IMR-90 (cell line): ENCODE data around the gene PDZD7. TPM values are rescaled to one million over a fixed set of nuclear protein-coding genes. Genes with fewer than 3 reads are reported as not detected.
A peak's percentile ranks its signal among the peaks of the same experiment; 100 is the strongest.

Experiments used
- ATAC-seq: fragments of 200-7000 bp; cut with Tn5 transposase; 2 replicates; pipeline ENCODE4 v1.9.1; 2020; ENCODE audit warnings: low read depth, mild to moderate bottlenecking, moderate library complexity
- BruUV-seq: library from RNA; stranded (reverse); fragments of 400-500 nt; replicated peaks from 2 replicates; lab custom pipeline; 2021; lab: Mats Ljungman, UMichigan
- CTCF ChIA-PET: fragments of 300-600 bp; formaldehyde crosslinking; extraction: SDS; loops from one replicate; lab custom pipeline; 2021; ENCODE audit warnings: antibody characterized with exemption; lab: Yijun Ruan, JAX
- POLR2A ChIA-PET: fragments of 300-600 bp; sonication (Branson Sonifier 250); formaldehyde crosslinking; loops from one replicate; lab custom pipeline; 2022; ENCODE audit warnings: antibody characterized with exemption; ENCODE audit not compliant: unreplicated experiment; lab: Charles Lee
- DNase-seq: peaks from one replicate; pipeline ENCODE4 v3.0.0; 2013
- H2AFZ ChIP-seq: replicated peaks from 2 replicates; pipeline ENCODE3; 2013; ENCODE audit warnings: low read length, mild to moderate bottlenecking; ENCODE audit not compliant: poor library complexity
- H2AK5ac ChIP-seq: 2 replicates; pipeline ENCODE4 v1.6.1; 2013; ENCODE audit warnings: low read depth, low read length, inconsistent platforms
- H2AK9ac ChIP-seq: replicated peaks from 2 replicates; pipeline ENCODE3; 2013; ENCODE audit warnings: mild to moderate bottlenecking, low read depth, low read length, moderate library complexity; ENCODE audit not compliant: poor library complexity
- H2BK120ac ChIP-seq: 2 replicates; pipeline ENCODE4 v1.6.1; 2013; ENCODE audit warnings: low read depth, low read length, inconsistent platforms
- H2BK15ac ChIP-seq: 3 replicates; pipeline ENCODE4 v1.6.1; 2013; ENCODE audit warnings: low read depth, low read length, inconsistent platforms
- H2BK20ac ChIP-seq: 2 replicates; pipeline ENCODE4 v1.6.1; 2013; ENCODE audit warnings: low read depth, mild to moderate bottlenecking, inconsistent platforms, low read length, moderate library complexity
- H2BK5ac ChIP-seq: 2 replicates; pipeline ENCODE4 v1.6.1; 2013; ENCODE audit warnings: mild to moderate bottlenecking, low read depth, low read length, inconsistent platforms; ENCODE audit not compliant: poor library complexity, severe bottlenecking
- H3K14ac ChIP-seq: replicated peaks from 2 replicates; pipeline ENCODE4 v1.6.1; 2013; ENCODE audit warnings: low read depth, low read length, inconsistent platforms
- H3K18ac ChIP-seq: 2 replicates; pipeline ENCODE4 v1.6.1; 2013; ENCODE audit warnings: low read depth, low read length, control low read depth
- H3K23ac ChIP-seq: 2 replicates; pipeline ENCODE4 v1.6.1; 2013; ENCODE audit warnings: low read depth, low read length, inconsistent platforms
- H3K27ac ChIP-seq: 2 replicates; pipeline ENCODE4 v1.5.1; 2013; ENCODE audit warnings: mild to moderate bottlenecking, control low read depth, low read length; ENCODE audit not compliant: insufficient read depth
- H3K27me3 ChIP-seq: 2 replicates; pipeline ENCODE4 v1.6.1; 2013; ENCODE audit warnings: low read length; ENCODE audit not compliant: control insufficient read depth, insufficient read depth
- H3K36me3 ChIP-seq: 2 replicates; pipeline ENCODE4 v1.6.1; 2013; ENCODE audit warnings: low read length, mixed read lengths; ENCODE audit not compliant: control insufficient read depth, insufficient read depth
- H3K4ac ChIP-seq: 2 replicates; pipeline ENCODE4 v1.6.1; 2013; ENCODE audit warnings: low read depth, low read length, inconsistent platforms
- H3K4me1 ChIP-seq: 2 replicates; pipeline ENCODE4 v1.6.1; 2013; ENCODE audit warnings: low read length, mixed read lengths; ENCODE audit not compliant: control insufficient read depth, insufficient read depth
- H3K4me2 ChIP-seq: 2 replicates; pipeline ENCODE4 v1.6.1; 2013; ENCODE audit warnings: low read depth, mild to moderate bottlenecking, control low read depth, low read length, moderate library complexity
- H3K4me3 ChIP-seq: 2 replicates; pipeline ENCODE4 v1.5.1; 2013; ENCODE audit warnings: low read depth, mild to moderate bottlenecking, control low read depth, low read length, moderate library complexity; ENCODE audit not compliant: insufficient read depth
- H3K56ac ChIP-seq: 2 replicates; pipeline ENCODE4 v1.6.1; 2013; ENCODE audit warnings: low read length, inconsistent platforms; ENCODE audit not compliant: insufficient read depth; ENCODE audit errors: extremely low read depth
- H3K79me1 ChIP-seq, 2 experiments: 2 replicates each; pipeline ENCODE4 v1.6.1; 2013; ENCODE audit warnings: low read length in 2 of 2, inconsistent platforms in 1 of 2, low read depth in 1 of 2
- H3K9ac ChIP-seq: 2 replicates; pipeline ENCODE4 v1.6.1; 2013; ENCODE audit warnings: low read depth, low read length, control low read depth
- H3K9me1 ChIP-seq: 2 replicates; pipeline ENCODE4 v1.6.1; 2013; ENCODE audit warnings: low read length, inconsistent platforms; ENCODE audit not compliant: insufficient read depth
- H3K9me3 ChIP-seq: 2 replicates; pipeline ENCODE4 v1.6.1; 2013; ENCODE audit warnings: low read length; ENCODE audit not compliant: control insufficient read depth, insufficient read depth
- H4K20me1 ChIP-seq: 2 replicates; pipeline ENCODE4 v1.6.1; 2013; ENCODE audit warnings: low read length, inconsistent platforms; ENCODE audit not compliant: insufficient read depth
- H4K5ac ChIP-seq: 2 replicates; pipeline ENCODE4 v1.6.1; 2013; ENCODE audit warnings: mild to moderate bottlenecking, low read depth, low read length, control low read depth
- H4K8ac ChIP-seq, 2 experiments: 2 replicates each; pipeline ENCODE4 v1.6.1; 2013; ENCODE audit warnings: low read depth in 2 of 2, low read length in 2 of 2, control low read depth in 1 of 2, inconsistent platforms in 1 of 2
- H4K91ac ChIP-seq: 2 replicates; pipeline ENCODE4 v1.6.1; 2013; ENCODE audit warnings: low read depth, low read length, inconsistent platforms; ENCODE audit not compliant: insufficient read depth
- RAD21 ChIP-seq: IDR thresholded peaks from 2 replicates; pipeline ENCODE4 v1.6.1; 2012; ENCODE audit warnings: low read length, improper control_type of control experiment
- SMC3 ChIP-seq: fragments of 150-350 bp; IDR thresholded peaks from 2 replicates; pipeline ENCODE4 v1.6.1; 2016; ENCODE audit warnings: low read depth, mild to moderate bottlenecking, antibody characterized with exemption, low read length, moderate library complexity
- WGBS, 2 experiments: methylation state at CpG; one replicate each; pipeline versions ENCODE4 v1.1.5 to v1.1.7; 2013; ENCODE audit warnings: missing lambda C conversion rate in 2 of 2; ENCODE audit not compliant: insufficient read length in 1 of 2; ENCODE audit errors: extremely low coverage in 2 of 2; 5-methylcytosine and 5-hydroxymethylcytosine counted together
- dilution Hi-C: fragments of 300-500 bp; cut with HindIII; formaldehyde crosslinking; loops from one replicate; pipeline ENCODE4 v1.14.3; 2018; ENCODE audit warnings: low sequenced_read_pairs; ENCODE audit not compliant: unreplicated experiment
- in situ Hi-C: fragments of 300-500 bp; cut with MboI; formaldehyde crosslinking; loops from 3 replicates; pipeline ENCODE4 v1.14.3; 2019; ENCODE audit warnings: low sequenced_read_pairs, inconsistent platforms, mixed read lengths
- intact Hi-C: fragments of 100-400 bp; cut with micrococcal nuclease; formaldehyde crosslinking; loops from 2 replicates; pipeline ENCODE4 v1.10.0; 2022
- polyA plus RNA-seq, 3 experiments: library from polyadenylated mRNA; depleted of rRNA; stranded (reverse); fragments of >200 nt; gene quantifications; 2 replicates each; pipeline ENCODE4 v1.2.3, GENCODE V29; 2012; ENCODE audit warnings: low replicate concordance in 1 of 3
- total RNA-seq: library from RNA; depleted of rRNA; stranded (reverse); fragments of >200 nt; gene quantifications from 2 replicates; pipeline ENCODE4 v1.2.3, GENCODE V29; 2012
- TF ChIP-seq, protein P1 (sequence below): conservative IDR thresholded peaks from 2 replicates; pipeline ENCODE4 v1.5.1; 2012; ENCODE audit warnings: mild to moderate bottlenecking, low read depth, low read length, improper control_type of control experiment
- TF ChIP-seq, protein P2 (sequence below): fragments of 150-350 bp; IDR thresholded peaks from 2 replicates; pipeline ENCODE4 v1.6.1; 2017; ENCODE audit warnings: mild to moderate bottlenecking, antibody characterized with exemption, low read length, low read depth

The PDZD7 gene
- total and polyA plus RNA-seq, 2 of the 4 experiments (the other 2 are of a cell fraction) = 0.90 to 1.5 TPM

DNA sequence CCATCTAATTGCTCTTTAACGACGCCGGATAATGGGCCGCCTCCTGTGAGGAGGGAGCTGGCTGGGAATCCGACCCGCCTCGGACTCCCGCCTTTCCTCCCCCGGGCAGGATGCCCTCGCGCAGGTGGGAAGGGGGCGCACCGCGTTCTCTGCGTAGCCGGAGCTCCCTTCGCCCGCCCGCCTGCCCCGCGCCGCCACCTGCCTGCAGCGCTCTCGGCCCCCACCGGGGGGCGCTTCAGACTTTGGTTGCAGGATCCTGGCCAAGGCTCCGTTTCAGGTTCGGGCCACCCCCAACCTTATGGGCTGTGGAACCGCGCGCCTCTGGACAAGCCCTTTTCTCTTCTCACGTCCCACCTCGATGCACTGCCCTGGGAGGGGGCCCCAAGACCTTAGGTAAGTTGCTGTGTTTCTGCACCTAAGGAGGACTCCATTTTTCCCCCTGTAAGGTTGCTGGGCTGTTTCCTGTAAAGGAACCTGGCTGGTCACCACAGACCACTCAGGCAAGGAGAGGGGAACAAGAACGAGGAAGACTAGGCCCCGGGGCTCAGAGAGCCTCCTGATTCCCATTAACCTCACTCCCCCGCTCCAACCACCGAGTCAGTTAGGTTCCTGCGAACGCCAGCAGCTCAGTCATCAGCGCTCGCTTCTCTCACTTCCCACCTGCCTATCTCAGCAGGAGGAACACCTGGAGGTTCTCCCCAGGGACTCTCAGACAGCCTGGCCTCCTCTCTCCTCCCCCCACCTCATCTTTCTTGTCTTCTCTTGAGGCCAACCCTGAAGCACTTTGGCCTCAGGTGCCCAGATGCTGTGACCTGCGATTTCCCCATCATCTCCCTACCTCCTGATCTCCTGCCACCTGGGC lies 19.5 kb upstream of the PDZD7 start:
- peaks cover 19% of the 10 kb centered on the region for H3K27me3 ChIP-seq
- no peak overlapping the region; the same call in 1 of the 2 replicates for H3K23ac ChIP-seq
- H2BK20ac ChIP-seq = no peak overlapping the region
- no peak overlapping the region for H3K18ac ChIP-seq
- no peak overlapping the region; the same call in 1 of the 2 replicates for H3K14ac ChIP-seq
- no peak overlapping the region for H4K91ac ChIP-seq
- peaks cover 4% of the 10 kb centered on the region; the same call in 1 of the 2 replicates for H3K9me1 ChIP-seq
- in situ Hi-C loops = no loop called here
- no peak overlapping the region for H3K56ac ChIP-seq
- peak overlapping the region; percentile 29; the same call in 1 of the 2 replicates for H3K4me3 ChIP-seq
- H4K5ac ChIP-seq = no peak overlapping the region
- WGBS, 2 experiments = no CpG with 5 or more reads among the region's 42 CpGs
- CTCF ChIA-PET = interaction anchor here (0.5 to 3.2 kb wide), 9 partner anchors 9 to 205 kb away, joined by 3 to 15 read pairs (median 7); partner anchors contain the start of gene KAZALD1
- H3K79me1 ChIP-seq = peaks cover 4 to 9% of the 10 kb centered on the region in 2 experiments; a peak in 3 of 4 replicates
- peak overlapping the region; percentile 11; the same call in 1 of the 2 replicates for H2AK5ac ChIP-seq
- no peak overlapping the region for H2BK5ac ChIP-seq
- no peak overlapping the region for H3K27ac ChIP-seq
- ATAC-seq = peak; percentile 77
- H3K9ac ChIP-seq = no peak overlapping the region; the same call in 1 of the 2 replicates
- intact Hi-C loops = no loop called here
- H3K9me3 ChIP-seq = no peaks in the 10 kb centered on the region
- H2AK9ac ChIP-seq = no peak overlapping the region
- H2BK120ac ChIP-seq = no peak overlapping the region
- dilution Hi-C loops = no loop called here
- no peaks in the 10 kb centered on the region for H3K36me3 ChIP-seq
- no peak overlapping the region for H3K4ac ChIP-seq
- H2BK15ac ChIP-seq = no peak overlapping the region
- POLR2A ChIA-PET = no interaction called here
- 0 out of 4 replicates have a peak overlapping the region, but pooled peaks of 1 of the 2 experiments have one; percentile 11 for H4K8ac ChIP-seq
- DNase-seq = no peak
- TF ChIP-seq, protein P1, sequence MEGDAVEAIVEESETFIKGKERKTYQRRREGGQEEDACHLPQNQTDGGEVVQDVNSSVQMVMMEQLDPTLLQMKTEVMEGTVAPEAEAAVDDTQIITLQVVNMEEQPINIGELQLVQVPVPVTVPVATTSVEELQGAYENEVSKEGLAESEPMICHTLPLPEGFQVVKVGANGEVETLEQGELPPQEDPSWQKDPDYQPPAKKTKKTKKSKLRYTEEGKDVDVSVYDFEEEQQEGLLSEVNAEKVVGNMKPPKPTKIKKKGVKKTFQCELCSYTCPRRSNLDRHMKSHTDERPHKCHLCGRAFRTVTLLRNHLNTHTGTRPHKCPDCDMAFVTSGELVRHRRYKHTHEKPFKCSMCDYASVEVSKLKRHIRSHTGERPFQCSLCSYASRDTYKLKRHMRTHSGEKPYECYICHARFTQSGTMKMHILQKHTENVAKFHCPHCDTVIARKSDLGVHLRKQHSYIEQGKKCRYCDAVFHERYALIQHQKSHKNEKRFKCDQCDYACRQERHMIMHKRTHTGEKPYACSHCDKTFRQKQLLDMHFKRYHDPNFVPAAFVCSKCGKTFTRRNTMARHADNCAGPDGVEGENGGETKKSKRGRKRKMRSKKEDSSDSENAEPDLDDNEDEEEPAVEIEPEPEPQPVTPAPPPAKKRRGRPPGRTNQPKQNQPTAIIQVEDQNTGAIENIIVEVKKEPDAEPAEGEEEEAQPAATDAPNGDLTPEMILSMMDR = peak; percentile 79
- TF ChIP-seq, protein P2, sequence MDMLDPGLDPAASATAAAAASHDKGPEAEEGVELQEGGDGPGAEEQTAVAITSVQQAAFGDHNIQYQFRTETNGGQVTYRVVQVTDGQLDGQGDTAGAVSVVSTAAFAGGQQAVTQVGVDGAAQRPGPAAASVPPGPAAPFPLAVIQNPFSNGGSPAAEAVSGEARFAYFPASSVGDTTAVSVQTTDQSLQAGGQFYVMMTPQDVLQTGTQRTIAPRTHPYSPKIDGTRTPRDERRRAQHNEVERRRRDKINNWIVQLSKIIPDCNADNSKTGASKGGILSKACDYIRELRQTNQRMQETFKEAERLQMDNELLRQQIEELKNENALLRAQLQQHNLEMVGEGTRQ = no peak
- TF ChIP-seq SMC3 (peak; percentile 59; the same call in 1 of the 2 replicates), RAD21 (peak; percentile 62)
- no peaks in the 10 kb centered on the region for H4K20me1 ChIP-seq
- BruUV-seq = no TSS peak
- H3K4me2 ChIP-seq = peak overlapping the region; percentile 82
- H2AFZ ChIP-seq = peak overlapping the region; percentile 86
- peaks cover 11% of the 10 kb centered on the region for H3K4me1 ChIP-seq
